OCI-LY7 (cell line): Measurements from ENCODE around the gene CHST11. TPM values are rescaled to one million over a fixed set of nuclear protein-coding genes. Genes with fewer than 3 reads are reported as not detected.
A peak's percentile ranks its signal among the peaks of the same experiment; 100 is the strongest.

Source experiments
- BruUV-seq: library from RNA; stranded (reverse); fragments of 400-500 nt; replicated peaks from 2 replicates; lab custom pipeline; 2021; lab: Mats Ljungman, UMichigan
- CTCF ChIA-PET: fragments of 300-600 bp; sonication (Branson Sonifier 250); formaldehyde crosslinking; loops from one replicate; lab custom pipeline; 2022; ENCODE audit warnings: antibody characterized with exemption; ENCODE audit not compliant: unreplicated experiment; lab: Charles Lee
- POLR2A ChIA-PET: fragments of 300-600 bp; sonication (Branson Sonifier 250); formaldehyde crosslinking; loops from one replicate; lab custom pipeline; 2022; ENCODE audit warnings: antibody characterized with exemption; lab: Charles Lee
- DNase-seq: peaks from one replicate; pipeline ENCODE4 v3.0.0-alpha.2; 2015; ENCODE audit warnings: low spot score
- H2AFZ ChIP-seq: fragments of 200-600 bp; sonication (generic), shearing (Covaris generic); 2 replicates; pipeline ENCODE4 v1.6.1; 2014; ENCODE audit warnings: mild to moderate bottlenecking, antibody characterized with exemption, low read length, moderate library complexity
- H3K27ac ChIP-seq: fragments of 200-600 bp; sonication (generic); 2 replicates; pipeline ENCODE4 v1.5.1; 2014; ENCODE audit warnings: mixed run types, low read depth, mild to moderate bottlenecking, moderate library complexity, low read length, inconsistent platforms; ENCODE audit not compliant: poor library complexity, severe bottlenecking
- H3K36me3 ChIP-seq: fragments of 200-600 bp; sonication (generic); 2 replicates; pipeline ENCODE4 v1.6.1; 2014; ENCODE audit warnings: mild to moderate bottlenecking, antibody characterized with exemption, low read length, moderate library complexity, mixed read lengths; ENCODE audit not compliant: insufficient read depth
- H3K4me1 ChIP-seq: fragments of 200-600 bp; sonication (generic); 2 replicates; pipeline ENCODE4 v1.5.1; 2014; ENCODE audit warnings: mild to moderate bottlenecking, low read length; ENCODE audit not compliant: insufficient read depth, poor library complexity, severe bottlenecking
- H3K4me2 ChIP-seq: fragments of 200-600 bp; sonication (generic); 2 replicates; pipeline ENCODE4 v1.6.1; 2014; ENCODE audit warnings: mild to moderate bottlenecking, low read length
- H3K4me3 ChIP-seq: fragments of 200-600 bp; sonication (generic); 2 replicates; pipeline ENCODE4 v1.5.1; 2014; ENCODE audit warnings: mild to moderate bottlenecking, low read depth, low read length; ENCODE audit not compliant: poor library complexity, severe bottlenecking
- H3K79me2 ChIP-seq: fragments of 200-600 bp; sonication (generic); 2 replicates; pipeline ENCODE4 v1.6.1; 2016; ENCODE audit warnings: low read depth, mild to moderate bottlenecking, low read length, moderate library complexity, mixed read lengths; ENCODE audit not compliant: insufficient read depth
- H3K9me2 ChIP-seq: fragments of 200-600 bp; sonication (generic); 2 replicates; pipeline ENCODE4 v1.6.1; 2016; ENCODE audit warnings: mild to moderate bottlenecking, low read length, mixed read lengths; ENCODE audit not compliant: insufficient read depth
- H3K9me3 ChIP-seq: fragments of 200-600 bp; sonication (generic); 2 replicates; pipeline ENCODE4 v1.6.1; 2014; ENCODE audit warnings: mild to moderate bottlenecking, mixed run types, low read length, mixed read lengths
- H4K20me1 ChIP-seq: fragments of 200-600 bp; sonication (generic); 2 replicates; pipeline ENCODE4 v1.6.1; 2014; ENCODE audit warnings: mild to moderate bottlenecking, antibody characterized with exemption, low read length, moderate library complexity, mixed read lengths; ENCODE audit not compliant: insufficient read depth
- CTCF ChIP-seq: fragments of 200-600 bp; sonication (generic); conservative IDR thresholded peaks from 2 replicates; pipeline ENCODE4 v1.5.1; 2014; ENCODE audit warnings: mild to moderate bottlenecking, antibody characterized with exemption, low read length, moderate library complexity, mixed read lengths
- EZH2phosphoT487 ChIP-seq: fragments of 200-600 bp; sonication (generic); IDR thresholded peaks from 2 replicates; pipeline ENCODE4 v1.6.1; 2018; ENCODE audit warnings: low read depth, borderline replicate concordance, mild to moderate bottlenecking, mixed run types, antibody characterized with exemption, low read length, moderate library complexity, mixed read lengths
- intact Hi-C: fragments of 100-400 bp; cut with micrococcal nuclease; formaldehyde crosslinking; loops from one replicate; pipeline ENCODE4 v1.10.0; 2022; ENCODE audit not compliant: unreplicated experiment
- total RNA-seq, 2 experiments: library from RNA; depleted of rRNA in 1 of 2; stranded (reverse); fragments of >200 nt in 1 of 2; shearing (Covaris generic) in 1 of 2; gene quantifications; 2 replicates each; pipeline ENCODE4 v1.2.3, GENCODE V29; 2014 to 2022

CHST11 gene
- total RNA-seq, 2 experiments from 2014 or later = 15.2 to 41.6 TPM

- POLR2A ChIA-PET = interaction anchor here (0.6 to 0.9 kb wide), 4 partner anchors 11 to 144 kb away, joined by 3 to 4 read pairs (median 4); no protein-coding TSS in a partner anchor
Measured at GRCh38 chr12:104752016-104752415, 295.3 kb downstream of the CHST11 start.

GRCh38 chr12:104752881-104753280, 296.1 kb downstream of the CHST11 start:
- Histone ChIP-seq H3K36me3 (peaks cover 10% of the 10 kb centered on the region), H3K4me3 (no peak overlapping the region), H3K79me2 (no peaks in the 10 kb centered on the region), H3K9me3 (no peaks in the 10 kb centered on the region), H3K4me1 (peaks cover 44% of the 10 kb centered on the region), H3K4me2 (no peak overlapping the region), H3K27ac (no peak overlapping the region), H2AFZ (no peak overlapping the region), H3K9me2 (no peaks in the 10 kb centered on the region), H4K20me1 (no peaks in the 10 kb centered on the region)
- intact Hi-C loops = loop anchor here (5.0 kb wide), 1 partner anchor 296 kb away; the partner anchor contains the start of gene CHST11
- TF ChIP-seq CTCF (no peak), EZH2phosphoT487 (no peak)
- no TSS peak for BruUV-seq
- no peak for DNase-seq
- CTCF ChIA-PET = no interaction called here
- POLR2A ChIA-PET = interaction anchor here (0.6 kb wide), 1 partner anchor 143 kb away, joined by 3 read pairs; no protein-coding TSS in a partner anchor

More at GRCh38 chr12:104752016-104752415, 295.3 kb downstream of the CHST11 start:
- Histone ChIP-seq H3K4me3 (no peak overlapping the region), H3K4me1 (peaks cover 47% of the 10 kb centered on the region), H3K27ac (peak overlapping the region; percentile 14), H3K4me2 (peak overlapping the region; percentile 60), H3K9me3 (no peaks in the 10 kb centered on the region), H2AFZ (no peak overlapping the region), H3K36me3 (peaks cover 4% of the 10 kb centered on the region), H3K9me2 (no peaks in the 10 kb centered on the region), H3K79me2 (no peaks in the 10 kb centered on the region), H4K20me1 (no peaks in the 10 kb centered on the region)
- no peak for DNase-seq
- BruUV-seq = no TSS peak
- CTCF ChIA-PET = no interaction called here
- TF ChIP-seq EZH2phosphoT487 = no peak
- no peak for TF ChIP-seq CTCF
- intact Hi-C loops = loop anchor here (5.0 kb wide), 1 partner anchor 295 kb away; the partner anchor contains the start of gene CHST11

- TF ChIP-seq CTCF = no peak
- no peak for TF ChIP-seq EZH2phosphoT487
- CTCF ChIA-PET = no interaction called here
- POLR2A ChIA-PET = interaction anchor here (1.2 kb wide), 1 partner anchor 12 kb away, joined by 3 read pairs; no protein-coding TSS in a partner anchor
Measured at GRCh38 chr12:104756901-104757300, 300.2 kb downstream of the CHST11 start.

More at GRCh38 chr12:104756901-104757300, 300.2 kb downstream of the CHST11 start:
- Histone ChIP-seq H3K27ac (no peak overlapping the region), H3K79me2 (no peaks in the 10 kb centered on the region), H3K9me3 (no peaks in the 10 kb centered on the region), H3K4me2 (no peak overlapping the region), H3K9me2 (no peaks in the 10 kb centered on the region), H2AFZ (no peak overlapping the region), H4K20me1 (no peaks in the 10 kb centered on the region), H3K4me1 (peaks cover 4% of the 10 kb centered on the region), H3K4me3 (no peak overlapping the region), H3K36me3 (peaks cover 21% of the 10 kb centered on the region)
- intact Hi-C loops = no loop called here
- BruUV-seq = no TSS peak
- DNase-seq = no peak
